ENCODE data around the gene FRMD4A. TPM values are rescaled to one million over a fixed set of nuclear protein-coding genes. Genes with fewer than 3 reads are reported as not detected.
A peak's percentile ranks its signal among the peaks of the same experiment; 100 is the strongest.

Gene FRMD4A
- total RNA-seq, 1 experiment from 2014 or later: 7.1 TPM

DNA sequence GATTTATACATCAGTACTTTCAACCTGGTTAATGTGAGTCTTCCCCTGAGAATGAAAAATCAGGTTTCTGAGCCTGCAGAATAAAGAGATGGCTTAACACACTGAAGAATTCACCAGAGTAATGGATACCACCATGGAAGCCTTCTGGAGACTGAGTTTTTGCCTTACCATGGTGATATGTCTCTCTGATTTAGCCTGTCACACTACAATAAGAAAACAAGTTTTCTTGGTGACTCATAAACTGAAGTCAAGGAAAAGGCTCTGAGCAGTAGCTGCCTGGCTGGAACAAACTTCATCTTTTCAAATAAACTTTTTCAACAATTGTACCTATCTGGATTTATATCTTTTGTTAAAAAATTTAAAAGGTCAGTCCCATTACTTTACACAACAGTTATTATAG is 515.0 kb downstream of the FRMD4A start:
- POLR2A ChIA-PET (ENCODE audit: unreplicated experiment): interaction anchor here (0.7 kb wide), 1 partner anchor 49 kb away, joined by 8 read pairs; no protein-coding TSS in a partner anchor
- peak; percentile 74 for ATAC-seq

DNA sequence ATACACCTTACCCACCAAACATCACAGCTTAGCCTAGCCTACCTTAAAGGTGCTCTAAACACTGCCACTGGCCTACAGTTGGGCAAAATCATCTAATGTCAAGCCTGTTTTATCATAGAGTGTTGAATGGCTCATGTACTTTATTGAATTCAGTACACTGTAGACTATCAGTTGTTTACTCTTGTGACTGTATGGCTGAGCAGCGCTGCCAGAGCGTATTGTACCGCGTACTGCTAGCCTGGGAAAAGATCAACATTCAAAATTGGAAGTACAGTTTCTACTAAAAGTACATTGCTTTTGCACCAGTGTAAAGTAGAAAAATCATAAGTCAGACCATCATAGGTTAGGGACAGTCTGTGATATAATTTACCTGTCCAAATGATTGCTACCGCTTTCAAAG is 517.2 kb downstream of the FRMD4A start:
- POLR2A ChIA-PET (ENCODE audit: unreplicated experiment): no interaction called here
- Histone ChIP-seq H3K27me3 (ENCODE audit: low read length) (no peaks in the 10 kb centered on the region), H3K4me1 (ENCODE audit: insufficient read depth, low read length) (no peaks in the 10 kb centered on the region), H3K27ac (ENCODE audit: low read length) (no peak overlapping the region), H3K9ac (ENCODE audit: low read length) (no peak overlapping the region), H3K4me2 (ENCODE audit: low read length) (no peak overlapping the region), H2AFZ (ENCODE audit: low read length) (no peak overlapping the region), H3K4me3 (ENCODE audit: low read length) (no peak overlapping the region), H3K9me2 (replicated peaks; ENCODE audit: low read length) (no peaks in the 10 kb centered on the region), H3K9me3 (ENCODE audit: low read length) (no peaks in the 10 kb centered on the region), H3F3A (ENCODE audit: low read length, unreplicated experiment) (no peaks in the 10 kb centered on the region), H4K20me1 (ENCODE audit: low read length) (no peaks in the 10 kb centered on the region), H3K79me2 (ENCODE audit: low read length) (no peaks in the 10 kb centered on the region), H3K36me3 (ENCODE audit: low read depth, low read length) (no peaks in the 10 kb centered on the region)
- intact Hi-C loops (cut with micrococcal nuclease): no loop called here
- CTCF ChIA-PET: no interaction called here
- DNase-seq (no peak), ATAC-seq (no peak)
- no TSS peak for BruUV-seq (replicated peaks)
- TF ChIP-seq EZH2phosphoT487 (IDR thresholded peaks at IDR 0.05; ENCODE audit: borderline replicate concordance, low read length) (no peak), EZH2 (IDR thresholded peaks at IDR 0.05; ENCODE audit: low read length, unreplicated experiment) (no peak)
- TF ChIP-seq, protein P1, sequence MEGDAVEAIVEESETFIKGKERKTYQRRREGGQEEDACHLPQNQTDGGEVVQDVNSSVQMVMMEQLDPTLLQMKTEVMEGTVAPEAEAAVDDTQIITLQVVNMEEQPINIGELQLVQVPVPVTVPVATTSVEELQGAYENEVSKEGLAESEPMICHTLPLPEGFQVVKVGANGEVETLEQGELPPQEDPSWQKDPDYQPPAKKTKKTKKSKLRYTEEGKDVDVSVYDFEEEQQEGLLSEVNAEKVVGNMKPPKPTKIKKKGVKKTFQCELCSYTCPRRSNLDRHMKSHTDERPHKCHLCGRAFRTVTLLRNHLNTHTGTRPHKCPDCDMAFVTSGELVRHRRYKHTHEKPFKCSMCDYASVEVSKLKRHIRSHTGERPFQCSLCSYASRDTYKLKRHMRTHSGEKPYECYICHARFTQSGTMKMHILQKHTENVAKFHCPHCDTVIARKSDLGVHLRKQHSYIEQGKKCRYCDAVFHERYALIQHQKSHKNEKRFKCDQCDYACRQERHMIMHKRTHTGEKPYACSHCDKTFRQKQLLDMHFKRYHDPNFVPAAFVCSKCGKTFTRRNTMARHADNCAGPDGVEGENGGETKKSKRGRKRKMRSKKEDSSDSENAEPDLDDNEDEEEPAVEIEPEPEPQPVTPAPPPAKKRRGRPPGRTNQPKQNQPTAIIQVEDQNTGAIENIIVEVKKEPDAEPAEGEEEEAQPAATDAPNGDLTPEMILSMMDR (conservative IDR thresholded peaks at IDR 0.05; ENCODE audit: low read depth, low read length): no peak

More for the DNA sequence above, 515.0 kb downstream of the FRMD4A start:
- no peaks in the 10 kb centered on the region for H3K9me3 ChIP-seq (ENCODE audit: low read length)
- TF ChIP-seq EZH2 (IDR thresholded peaks at IDR 0.05; ENCODE audit: low read length, unreplicated experiment) (no peak), EZH2phosphoT487 (IDR thresholded peaks at IDR 0.05; ENCODE audit: borderline replicate concordance, low read length) (no peak)
- TF ChIP-seq, protein P1 (conservative IDR thresholded peaks at IDR 0.05; ENCODE audit: low read depth, low read length): no peak
- H3K27me3 ChIP-seq (ENCODE audit: low read length): no peaks in the 10 kb centered on the region
- BruUV-seq (replicated peaks): no TSS peak
- no peak overlapping the region for H2AFZ ChIP-seq (ENCODE audit: low read length)
- H3K4me3 ChIP-seq (ENCODE audit: low read length): no peak overlapping the region
- CTCF ChIA-PET: no interaction called here
- peak; percentile 46 for DNase-seq
- H3K27ac ChIP-seq (ENCODE audit: low read length): no peak overlapping the region
- H3K4me1 ChIP-seq (ENCODE audit: insufficient read depth, low read length): no peaks in the 10 kb centered on the region
- H3K9ac ChIP-seq (ENCODE audit: low read length): no peak overlapping the region
- H3K4me2 ChIP-seq (ENCODE audit: low read length): no peak overlapping the region
- intact Hi-C loops (cut with micrococcal nuclease): no loop called here
- H3K79me2 ChIP-seq (ENCODE audit: low read length): no peaks in the 10 kb centered on the region
- no peaks in the 10 kb centered on the region for H3F3A ChIP-seq (ENCODE audit: low read length, unreplicated experiment)
- no peaks in the 10 kb centered on the region for H3K36me3 ChIP-seq (ENCODE audit: low read depth, low read length)
- H3K9me2 ChIP-seq (replicated peaks; ENCODE audit: low read length): no peaks in the 10 kb centered on the region
- H4K20me1 ChIP-seq (ENCODE audit: low read length): no peaks in the 10 kb centered on the region

DNA sequence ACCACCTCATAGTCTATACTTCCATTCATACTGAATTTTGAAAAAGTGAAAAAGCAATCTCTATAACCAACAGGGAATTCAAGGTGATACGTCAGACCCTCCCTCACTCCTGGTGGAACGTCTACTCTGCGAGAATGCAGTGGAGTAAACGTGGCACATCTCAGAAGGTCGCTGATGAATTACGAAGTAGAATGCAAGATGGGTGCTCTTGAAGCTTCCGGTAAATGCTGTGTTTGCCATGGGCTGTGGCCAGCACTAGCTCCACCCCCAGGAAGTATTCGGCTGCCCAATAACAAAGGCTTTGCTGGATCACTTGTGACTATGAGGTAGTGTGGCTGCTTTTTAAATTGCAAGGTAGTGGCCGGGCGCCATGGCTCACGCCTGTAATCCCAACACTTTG is 517.9 kb downstream of the FRMD4A start:
- CTCF ChIA-PET: no interaction called here
- BruUV-seq (replicated peaks): no TSS peak
- H3K79me2 ChIP-seq (ENCODE audit: low read length): no peaks in the 10 kb centered on the region

More for the DNA sequence above, 517.9 kb downstream of the FRMD4A start:
- POLR2A ChIA-PET (ENCODE audit: unreplicated experiment): no interaction called here
- H3K9me2 ChIP-seq (replicated peaks; ENCODE audit: low read length): no peaks in the 10 kb centered on the region
- H3K27me3 ChIP-seq (ENCODE audit: low read length): no peaks in the 10 kb centered on the region
- H4K20me1 ChIP-seq (ENCODE audit: low read length): no peaks in the 10 kb centered on the region
- H3K4me2 ChIP-seq (ENCODE audit: low read length): no peak overlapping the region
- DNase-seq: no peak
- H3K9me3 ChIP-seq (ENCODE audit: low read length): no peaks in the 10 kb centered on the region
- no peak overlapping the region for H3K9ac ChIP-seq (ENCODE audit: low read length)
- TF ChIP-seq EZH2 (IDR thresholded peaks at IDR 0.05; ENCODE audit: low read length, unreplicated experiment) (no peak), EZH2phosphoT487 (IDR thresholded peaks at IDR 0.05; ENCODE audit: borderline replicate concordance, low read length) (no peak)
- TF ChIP-seq, protein P1 (conservative IDR thresholded peaks at IDR 0.05; ENCODE audit: low read depth, low read length): no peak
- H3F3A ChIP-seq (ENCODE audit: low read length, unreplicated experiment): no peaks in the 10 kb centered on the region
- intact Hi-C loops (cut with micrococcal nuclease): no loop called here
- no peak overlapping the region for H2AFZ ChIP-seq (ENCODE audit: low read length)
- H3K27ac ChIP-seq (ENCODE audit: low read length): no peak overlapping the region
- no peak for ATAC-seq
- H3K4me3 ChIP-seq (ENCODE audit: low read length): no peak overlapping the region
- H3K4me1 ChIP-seq (ENCODE audit: insufficient read depth, low read length): no peaks in the 10 kb centered on the region
- no peaks in the 10 kb centered on the region for H3K36me3 ChIP-seq (ENCODE audit: low read depth, low read length)
